HFFc6 (cell line): ENCODE measurements around the gene NLGN1. TPM values are rescaled to one million over a fixed set of nuclear protein-coding genes. Genes with fewer than 3 reads are reported as not detected.

ENCODE experiments used
- DNase-seq: peaks from one replicate; pipeline ENCODE4 v3.0.0-alpha.2; 2018
- H3K27ac Mint-ChIP-seq: 2 replicates; pipeline ENCODE4 v1.8.0; 2020; ENCODE audit warnings: mild to moderate bottlenecking, mixed read lengths
- H3K27me3 Mint-ChIP-seq: 2 replicates; pipeline ENCODE4 v1.8.0; 2021; ENCODE audit warnings: mild to moderate bottlenecking, moderate library complexity, mixed read lengths; ENCODE audit not compliant: insufficient read depth
- H3K36me3 Mint-ChIP-seq: 2 replicates; pipeline ENCODE4 v1.8.0; 2021; ENCODE audit warnings: low read depth, mixed read lengths
- H3K4me1 Mint-ChIP-seq: 2 replicates; pipeline ENCODE4 v1.8.0; 2020; ENCODE audit warnings: low read depth, mixed read lengths
- H3K4me3 Mint-ChIP-seq: 2 replicates; pipeline ENCODE4 v1.8.0; 2020; ENCODE audit warnings: mild to moderate bottlenecking, moderate library complexity, mixed read lengths
- H3K9me3 Mint-ChIP-seq: 2 replicates; pipeline ENCODE4 v1.8.0; 2020; ENCODE audit warnings: mild to moderate bottlenecking, mixed read lengths
- total RNA-seq, 6 experiments: library from RNA; stranded (reverse); fragmentation: NEBNext Ultra II Directional; extraction: Animal tissue kit (Norgen Biotek cat#: 25700); gene quantifications; 2 replicates in 1 of 6; 3 replicates in 5 of 6; pipeline ENCODE4 v1.2.3, GENCODE V29; 2021
- TF ChIP-seq, protein P1 (sequence below): fragments of 200-600 bp; sonication (generic); IDR thresholded peaks from 2 replicates; pipeline ENCODE4 v1.5.0; 2021; ENCODE audit warnings: antibody characterized with exemption, mild to moderate bottlenecking

NLGN1 gene
- total RNA-seq, 6 experiments from 2014 or later, result 10.0 to 17.2 (median 15.7) TPM

DNA sequence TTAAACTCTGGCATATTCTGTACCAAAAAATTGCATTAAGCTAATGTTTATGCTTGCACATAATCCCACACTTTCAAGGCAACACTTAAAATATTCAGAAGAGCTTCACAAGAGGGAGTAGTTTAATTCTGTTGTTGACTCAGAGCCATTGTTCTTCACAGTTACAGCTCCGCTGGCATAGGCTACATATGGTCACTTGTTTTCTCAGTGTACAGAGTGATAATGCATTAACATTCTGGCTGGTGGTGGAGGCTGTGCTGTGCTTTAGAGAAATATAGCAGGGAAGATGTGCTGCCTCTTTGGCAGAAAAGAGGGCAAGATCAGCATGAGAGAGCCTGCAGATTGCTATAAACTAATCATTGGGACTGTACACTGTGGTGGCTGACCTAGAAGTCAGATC, 13.3 kb downstream of the NLGN1 start:
- TF ChIP-seq, protein P1, sequence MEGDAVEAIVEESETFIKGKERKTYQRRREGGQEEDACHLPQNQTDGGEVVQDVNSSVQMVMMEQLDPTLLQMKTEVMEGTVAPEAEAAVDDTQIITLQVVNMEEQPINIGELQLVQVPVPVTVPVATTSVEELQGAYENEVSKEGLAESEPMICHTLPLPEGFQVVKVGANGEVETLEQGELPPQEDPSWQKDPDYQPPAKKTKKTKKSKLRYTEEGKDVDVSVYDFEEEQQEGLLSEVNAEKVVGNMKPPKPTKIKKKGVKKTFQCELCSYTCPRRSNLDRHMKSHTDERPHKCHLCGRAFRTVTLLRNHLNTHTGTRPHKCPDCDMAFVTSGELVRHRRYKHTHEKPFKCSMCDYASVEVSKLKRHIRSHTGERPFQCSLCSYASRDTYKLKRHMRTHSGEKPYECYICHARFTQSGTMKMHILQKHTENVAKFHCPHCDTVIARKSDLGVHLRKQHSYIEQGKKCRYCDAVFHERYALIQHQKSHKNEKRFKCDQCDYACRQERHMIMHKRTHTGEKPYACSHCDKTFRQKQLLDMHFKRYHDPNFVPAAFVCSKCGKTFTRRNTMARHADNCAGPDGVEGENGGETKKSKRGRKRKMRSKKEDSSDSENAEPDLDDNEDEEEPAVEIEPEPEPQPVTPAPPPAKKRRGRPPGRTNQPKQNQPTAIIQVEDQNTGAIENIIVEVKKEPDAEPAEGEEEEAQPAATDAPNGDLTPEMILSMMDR, result no peak
- Mint-ChIP-seq H3K27me3 (no peaks in the 10 kb centered on the region; the same call in 1 of the 2 replicates), H3K4me3 (no peak overlapping the region), H3K36me3 (no peaks in the 10 kb centered on the region), H3K9me3 (no peaks in the 10 kb centered on the region), H3K27ac (no peak overlapping the region), H3K4me1 (peaks cover 13% of the 10 kb centered on the region)
- no peak for DNase-seq

DNA sequence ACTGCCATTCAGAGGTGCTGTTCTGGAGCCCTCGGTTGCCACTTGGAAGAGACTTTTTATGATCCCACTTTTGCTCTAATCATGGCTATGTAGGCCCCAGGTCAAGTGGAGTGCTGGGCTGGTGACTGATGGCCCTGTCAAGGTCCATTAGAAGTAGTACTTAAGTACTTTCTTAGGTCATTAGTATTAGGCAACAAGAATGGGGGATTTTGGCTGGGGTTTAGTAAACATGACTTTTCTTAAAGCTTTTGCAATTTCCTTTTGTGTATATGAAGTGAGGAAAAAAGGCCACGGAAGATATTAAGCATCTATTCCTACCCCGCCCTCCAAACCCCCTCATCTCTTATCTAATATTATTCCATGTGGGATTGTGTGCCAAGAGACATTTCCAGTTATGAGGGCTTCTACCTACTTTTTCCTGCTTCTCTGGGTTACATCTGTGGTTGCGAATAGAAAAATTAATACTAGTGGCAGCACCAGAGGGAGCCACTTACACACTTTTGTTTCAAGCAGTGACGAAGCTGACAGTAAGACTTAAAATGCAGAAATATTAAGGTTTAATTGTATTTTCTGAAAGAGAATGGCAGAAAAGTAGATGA, 13.9 kb downstream of the NLGN1 start:
- DNase-seq, result peak; percentile 50
- Mint-ChIP-seq H3K36me3 (no peaks in the 10 kb centered on the region), H3K9me3 (no peaks in the 10 kb centered on the region), H3K4me3 (no peak overlapping the region), H3K4me1 (peaks cover 13% of the 10 kb centered on the region), H3K27me3 (no peaks in the 10 kb centered on the region; the same call in 1 of the 2 replicates), H3K27ac (no peak overlapping the region)
- TF ChIP-seq, protein P1, result peak; percentile 81

DNA sequence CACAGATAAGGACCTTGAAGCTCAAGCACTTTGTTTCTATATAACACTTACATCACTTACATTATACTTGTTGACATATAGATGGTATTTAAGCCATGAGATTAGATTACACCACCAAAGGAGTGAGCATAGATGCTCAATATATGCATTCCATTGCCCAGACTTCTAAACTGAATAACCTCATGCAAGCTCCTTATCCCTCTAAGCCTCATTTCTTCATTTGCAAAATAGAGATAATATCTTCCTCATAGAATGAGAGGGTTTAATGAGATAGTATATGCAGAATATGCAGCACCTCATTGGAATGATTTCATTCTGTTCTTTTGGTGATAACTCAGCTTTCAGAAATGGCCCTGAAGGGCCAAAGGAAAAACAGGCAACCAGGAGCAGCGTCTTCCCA, 18.5 kb downstream of the NLGN1 start:
- no peaks in the 10 kb centered on the region; the same call in 1 of the 2 replicates for H3K27me3 Mint-ChIP-seq
- TF ChIP-seq, protein P1, result no peak
- H3K4me1 Mint-ChIP-seq, result peaks cover 8% of the 10 kb centered on the region
- DNase-seq, result no peak
- peaks cover 4% of the 10 kb centered on the region; the same call in 1 of the 2 replicates for H3K9me3 Mint-ChIP-seq
- H3K4me3 Mint-ChIP-seq, result no peak overlapping the region
- no peaks in the 10 kb centered on the region; the same call in 1 of the 2 replicates for H3K36me3 Mint-ChIP-seq
- H3K27ac Mint-ChIP-seq, result no peak overlapping the region

DNA sequence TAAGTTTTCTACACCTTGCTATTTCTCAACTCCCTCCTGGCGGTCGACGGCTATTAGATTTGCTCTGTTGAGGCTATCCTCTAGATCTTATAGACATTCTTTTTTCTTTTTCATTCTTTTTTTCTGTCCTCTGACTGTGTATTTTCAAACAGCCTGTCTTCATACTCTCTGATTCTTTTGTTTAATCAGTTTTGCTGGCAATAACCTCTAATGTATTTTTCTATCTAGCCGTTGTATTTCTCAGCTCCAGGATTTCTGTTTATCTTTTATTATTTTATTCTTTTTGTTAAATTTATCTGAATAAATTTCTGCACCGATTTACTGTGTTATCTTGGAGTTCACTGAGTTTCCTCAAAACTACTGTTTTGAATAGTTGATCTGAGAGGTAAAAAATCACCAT, 31.5 kb downstream of the NLGN1 start:
- peaks cover 13% of the 10 kb centered on the region; the same call in 1 of the 2 replicates for H3K4me1 Mint-ChIP-seq
- TF ChIP-seq, protein P1, result no peak
- no peaks in the 10 kb centered on the region for H3K27me3 Mint-ChIP-seq

DNA sequence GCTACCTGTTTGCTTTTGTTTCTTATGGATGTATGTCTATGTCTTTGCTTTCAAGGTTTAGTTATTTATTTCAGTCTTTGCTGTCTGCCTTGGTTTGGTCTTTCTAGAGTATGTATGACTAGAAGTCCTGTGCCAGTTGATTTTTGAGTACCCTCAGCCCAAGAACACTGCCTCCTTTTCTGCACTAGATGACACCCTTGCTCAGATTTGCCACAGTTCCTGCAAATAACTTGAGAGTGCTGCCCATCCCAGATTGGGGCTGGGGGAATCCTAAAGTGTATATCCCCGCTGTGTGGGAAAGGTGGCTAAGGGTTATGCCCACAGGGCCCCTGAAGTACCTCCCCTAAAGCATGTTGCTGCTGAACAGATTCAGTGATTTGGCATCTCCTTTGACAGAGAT, 32.0 kb downstream of the NLGN1 start:
- peaks cover 10% of the 10 kb centered on the region for H3K9me3 Mint-ChIP-seq
- peaks cover 15% of the 10 kb centered on the region for H3K36me3 Mint-ChIP-seq
- H3K4me3 Mint-ChIP-seq, result no peak overlapping the region
- H3K27ac Mint-ChIP-seq, result peak overlapping the region; percentile 53; the same call in 1 of the 2 replicates
- H3K27me3 Mint-ChIP-seq, result no peaks in the 10 kb centered on the region
- TF ChIP-seq, protein P1, result no peak
- no peak for DNase-seq
- H3K4me1 Mint-ChIP-seq, result peaks cover 13% of the 10 kb centered on the region; the same call in 1 of the 2 replicates

More for the DNA sequence above, 31.5 kb downstream of the NLGN1 start:
- no peak overlapping the region for H3K4me3 Mint-ChIP-seq
- peaks cover 10% of the 10 kb centered on the region for H3K9me3 Mint-ChIP-seq
- H3K27ac Mint-ChIP-seq, result no peak overlapping the region
- peaks cover 15% of the 10 kb centered on the region for H3K36me3 Mint-ChIP-seq
- no peak for DNase-seq
